ENCODE measurements around the gene TBC1D9B. TPM values are rescaled to one million over a fixed set of nuclear protein-coding genes. Genes with fewer than 3 reads are reported as not detected.

Gene TBC1D9B
- total RNA-seq, 4 donors from 2014 or later: 56.1 to 65.9 (median 62.7) TPM

DNA sequence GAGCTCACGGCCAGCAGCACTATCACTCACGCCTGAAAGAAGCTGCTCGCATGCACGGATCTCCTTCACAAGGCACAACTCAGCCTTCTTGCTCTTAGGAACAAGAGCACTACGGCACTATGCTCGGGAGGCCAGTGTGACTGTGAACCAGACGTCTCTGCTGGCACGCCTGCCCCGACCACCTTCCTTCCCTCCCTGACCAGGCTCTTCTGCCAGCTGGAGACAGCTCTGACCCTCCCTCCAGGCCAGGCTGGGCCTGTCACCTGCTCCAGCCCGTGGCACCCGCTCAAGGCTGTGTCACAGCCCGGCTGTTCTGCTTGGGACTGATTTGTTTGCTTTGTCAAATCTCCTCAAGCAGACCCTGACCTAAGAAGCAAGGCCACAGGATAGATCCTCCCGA is 7.0 kb downstream of the TBC1D9B start:
- H3K9me3 ChIP-seq: no peaks in the 10 kb centered on the region
- H3K36me3 ChIP-seq: peaks cover 0 to 42% of the 10 kb centered on the region in 2 donors
- peaks cover 15 to 25% of the 10 kb centered on the region in 2 donors for H3K4me1 ChIP-seq
- no peaks in the 10 kb centered on the region for H3K27me3 ChIP-seq
- peak overlapping the region; percentile 50 to 81 (median 74) for H3K27ac ChIP-seq
- peak; percentile 77 to 78 for ATAC-seq
- TF ChIP-seq POLR2A (IDR thresholded peaks at IDR 0.05): no peak
- no peak for TF ChIP-seq CTCF (IDR thresholded peaks at IDR 0.05 in 4 of 5, conservative IDR thresholded peaks at IDR 0.05 in 1 of 5)
- peak overlapping the region in 1 of 4 donors; percentile 21 for H3K4me3 ChIP-seq
- intact Hi-C loops (cut with DNase I; ENCODE audit: low total_unique reads) (loop anchor here (2.0 kb wide), 1 partner anchor 14 kb away; no protein-coding TSS in a partner anchor), in situ Hi-C loops (cut with MboI; ENCODE audit: low sequenced_read_pairs in 4 of 4) (loop anchor here in 2 of 4 donors (10.0 to 25.0 kb wide), 2 partner anchors 96 to 187 kb away; partner anchors contain the start of gene MGAT4B (in 1 of the 2))
- DNase-seq: peak; percentile 50 to 74

- H3K4me1 ChIP-seq: peaks cover 15 to 25% of the 10 kb centered on the region in 2 donors
- TF ChIP-seq CTCF (IDR thresholded peaks at IDR 0.05 in 4 of 5, conservative IDR thresholded peaks at IDR 0.05 in 1 of 5): no peak
- TF ChIP-seq POLR2A (IDR thresholded peaks at IDR 0.05): no peak
- no peaks in the 10 kb centered on the region for H3K27me3 ChIP-seq
- no peaks in the 10 kb centered on the region for H3K9me3 ChIP-seq
- in situ Hi-C loops (cut with MboI; ENCODE audit: low sequenced_read_pairs in 4 of 4): loop anchor here in 2 of 4 donors (10.0 to 25.0 kb wide), 2 partner anchors 95 to 187 kb away; partner anchors contain the start of gene MGAT4B (in 1 of the 2)
- DNase-seq (no peak), ATAC-seq (no peak)
- H3K4me3 ChIP-seq: no peak overlapping the region
- H3K36me3 ChIP-seq: peaks cover 0 to 46% of the 10 kb centered on the region in 2 donors
- intact Hi-C loops (cut with DNase I; ENCODE audit: low total_unique reads): loop anchor here (2.0 kb wide), 1 partner anchor 13 kb away; no protein-coding TSS in a partner anchor
- peak overlapping the region; percentile 50 to 81 (median 74) for H3K27ac ChIP-seq
Measured at GRCh38 chr5:179900206-179900605, 7.5 kb downstream of the TBC1D9B start.

- intact Hi-C loops (cut with DNase I; ENCODE audit: low total_unique reads): no loop called here
- Histone ChIP-seq H3K36me3 (peaks cover 0 to 80% of the 10 kb centered on the region in 2 donors), H3K27me3 (no peaks in the 10 kb centered on the region), H3K4me1 (peaks cover 7 to 9% of the 10 kb centered on the region in 2 donors), H3K27ac (no peak overlapping the region), H3K4me3 (no peak overlapping the region), H3K9me3 (no peaks in the 10 kb centered on the region)
- no peak for ATAC-seq
- no peak for TF ChIP-seq POLR2A (IDR thresholded peaks at IDR 0.05)
- no peak for TF ChIP-seq CTCF (IDR thresholded peaks at IDR 0.05 in 4 of 5, conservative IDR thresholded peaks at IDR 0.05 in 1 of 5)
- DNase-seq: no peak
- in situ Hi-C loops (cut with MboI; ENCODE audit: low sequenced_read_pairs in 4 of 4): no loop called here
Measured at GRCh38 chr5:179895861-179896260, 11.8 kb downstream of the TBC1D9B start.

GRCh38 chr5:179893958-179894895 is 13.5 kb downstream of the TBC1D9B start:
- Histone ChIP-seq H3K9me3 (no peaks in the 10 kb centered on the region), H3K4me1 (no peaks in the 10 kb centered on the region), H3K4me3 (no peak overlapping the region), H3K27ac (no peak overlapping the region), H3K36me3 (peaks cover 0 to 92% of the 10 kb centered on the region in 2 donors), H3K27me3 (no peaks in the 10 kb centered on the region)
- in situ Hi-C loops (cut with MboI; ENCODE audit: low sequenced_read_pairs in 4 of 4): no loop called here
- ATAC-seq: no peak
- TF ChIP-seq POLR2A (IDR thresholded peaks at IDR 0.05) (no peak), CTCF (IDR thresholded peaks at IDR 0.05 in 4 of 5, conservative IDR thresholded peaks at IDR 0.05 in 1 of 5) (no peak)
- intact Hi-C loops (cut with DNase I; ENCODE audit: low total_unique reads): no loop called here
- no peak for DNase-seq

Measured in gastrocnemius medialis (tissue), 4 donors.